Naive thymus-derived CD8-positive, alpha-beta T cell (primary cell): Measurements from ENCODE around the gene JPH2. TPM values are rescaled to one million over a fixed set of nuclear protein-coding genes. Genes with fewer than 3 reads are reported as not detected.

Experiments used
- ATAC-seq, 2 donors: fragments of 150-1000 bp; cut with Tn5 transposase in 1 of 2; sonication (Bioruptor Pico), chemical (Tn5 transposase) in 1 of 2; 1 replicate in 1 of 2; 2 replicates in 1 of 2; pipeline ENCODE4 v1.10.0; 2021; ENCODE audit warnings: mild to moderate bottlenecking in 2 of 2, moderate library complexity in 2 of 2
- POLR2A ChIA-PET: fragments of 350-600 bp; sonication (Branson Sonifier 250); formaldehyde crosslinking; loops from one replicate; lab custom pipeline; 2021; ENCODE audit warnings: antibody characterized with exemption; lab: Charles Lee
- DNase-seq, 10 donors: peaks; one replicate each; pipeline versions ENCODE4 v3.0.0 to v3.0.0-alpha.2; 2020 to 2022
- H3K27ac Mint-ChIP-seq, 10 donors: one replicate each; pipeline ENCODE4 v1.8.0; 2020 to 2022; ENCODE audit warnings: mild to moderate bottlenecking in 10 of 10, mixed read lengths in 10 of 10, moderate library complexity in 4 of 10, inconsistent platforms in 1 of 10
- H3K27me3 Mint-ChIP-seq, 5 donors: one replicate each; pipeline ENCODE4 v1.8.0; 2021 to 2022; ENCODE audit warnings: mixed read lengths in 5 of 5
- H3K36me3 Mint-ChIP-seq, 3 donors: one replicate each; pipeline ENCODE4 v1.8.0; 2020 to 2022; ENCODE audit warnings: mixed read lengths in 3 of 3, mild to moderate bottlenecking in 2 of 3, inconsistent platforms in 1 of 3
- H3K4me1 Mint-ChIP-seq, 4 donors: one replicate each; pipeline ENCODE4 v1.8.0; 2021 to 2022; ENCODE audit warnings: mixed read lengths in 4 of 4
- H3K4me3 Mint-ChIP-seq, 10 donors: one replicate each; pipeline ENCODE4 v1.8.0; 2020 to 2022; ENCODE audit warnings: mild to moderate bottlenecking in 10 of 10, mixed read lengths in 10 of 10, moderate library complexity in 6 of 10, inconsistent platforms in 1 of 10
- H3K9me3 Mint-ChIP-seq, 9 donors: one replicate each; pipeline ENCODE4 v1.8.0; 2020 to 2022; ENCODE audit warnings: mixed read lengths in 9 of 9, mild to moderate bottlenecking in 3 of 9, inconsistent platforms in 1 of 9, moderate library complexity in 1 of 9
- polyA plus RNA-seq, 3 donors: library from polyadenylated mRNA; unstranded; fragments of 300-500 nt; fragmentation: Illumina TruSeq; gene quantifications; one replicate each; pipeline ENCODE4 v1.2.3, GENCODE V29; 2021
- total RNA-seq, 8 experiments: library from RNA in 2 of 8; stranded (reverse) in 2 of 8; gene quantifications; one replicate each; pipeline ENCODE4 v1.2.3 and lab custom pipeline; 2021 to 2026

Gene JPH2
- total and polyA plus RNA-seq, 5 experiments from 2014 or later = not detected

- Mint-ChIP-seq H3K27ac (no peak overlapping the region), H3K27me3 (peaks cover 5 to 24% (median 14%) of the 10 kb centered on the region in 5 donors)
Observed at GRCh38 chr20:44126445-44126844, 60.5 kb downstream of the JPH2 start.

GRCh38 chr20:44125332-44126127 lies 61.5 kb downstream of the JPH2 start:
- Mint-ChIP-seq H3K4me3 (no peak overlapping the region), H3K4me1 (peaks cover 0 to 1% (median 0%) of the 10 kb centered on the region in 4 donors), H3K36me3 (no peaks in the 10 kb centered on the region), H3K27me3 (peaks cover 5 to 24% (median 18%) of the 10 kb centered on the region in 5 donors), H3K27ac (peak overlapping the region in 1 of 10 donors; percentile 24), H3K9me3 (no peaks in the 10 kb centered on the region)
- POLR2A ChIA-PET = no interaction called here
- DNase-seq = peak in 1 of 10 donors; percentile 14
- ATAC-seq = no peak

More at GRCh38 chr20:44126445-44126844, 60.5 kb downstream of the JPH2 start:
- POLR2A ChIA-PET = no interaction called here
- no peaks in the 10 kb centered on the region for H3K9me3 Mint-ChIP-seq
- H3K36me3 Mint-ChIP-seq = no peaks in the 10 kb centered on the region
- no peak overlapping the region for H3K4me3 Mint-ChIP-seq
- ATAC-seq (no peak), DNase-seq (no peak)
- H3K4me1 Mint-ChIP-seq = peaks cover 0 to 1% (median 0%) of the 10 kb centered on the region in 4 donors

- H3K4me1 Mint-ChIP-seq = peaks cover 0 to 1% (median 0%) of the 10 kb centered on the region in 4 donors
- H3K36me3 Mint-ChIP-seq = no peaks in the 10 kb centered on the region
- H3K4me3 Mint-ChIP-seq = no peak overlapping the region
- no peak for ATAC-seq
- H3K9me3 Mint-ChIP-seq = no peaks in the 10 kb centered on the region
- DNase-seq = no peak
- POLR2A ChIA-PET = no interaction called here
- peaks cover 7 to 24% (median 20%) of the 10 kb centered on the region in 5 donors for H3K27me3 Mint-ChIP-seq
- H3K27ac Mint-ChIP-seq = no peak overlapping the region
Observed at GRCh38 chr20:44123874-44124535, 63.0 kb downstream of the JPH2 start.

GRCh38 chr20:44123251-44123650 lies 63.7 kb downstream of the JPH2 start:
- ATAC-seq (no peak), DNase-seq (no peak)
- Mint-ChIP-seq H3K4me3 (no peak overlapping the region), H3K9me3 (no peaks in the 10 kb centered on the region), H3K4me1 (peaks cover 0 to 1% (median 0%) of the 10 kb centered on the region in 4 donors), H3K27me3 (peaks cover 7 to 29% (median 20%) of the 10 kb centered on the region in 5 donors), H3K36me3 (no peaks in the 10 kb centered on the region), H3K27ac (no peak overlapping the region)
- POLR2A ChIA-PET = no interaction called here

GRCh38 chr20:44120676-44121425 lies 66.1 kb downstream of the JPH2 start:
- H3K27me3 Mint-ChIP-seq = peaks cover 16 to 50% (median 35%) of the 10 kb centered on the region in 5 donors
- peaks cover 5 to 6% (median 5%) of the 10 kb centered on the region in 4 donors for H3K4me1 Mint-ChIP-seq
- POLR2A ChIA-PET = no interaction called here
- ATAC-seq (no peak), DNase-seq (no peak)
- H3K27ac Mint-ChIP-seq = no peak overlapping the region
- no peaks in the 10 kb centered on the region for H3K9me3 Mint-ChIP-seq
- no peak overlapping the region for H3K4me3 Mint-ChIP-seq
- H3K36me3 Mint-ChIP-seq = no peaks in the 10 kb centered on the region

- peak overlapping the region in 1 of 10 donors; percentile 63 for H3K27ac Mint-ChIP-seq
- H3K9me3 Mint-ChIP-seq = peaks cover 0 to 3% (median 0%) of the 10 kb centered on the region in 9 donors
- peaks cover 5 to 6% (median 5%) of the 10 kb centered on the region in 4 donors for H3K4me1 Mint-ChIP-seq
- peaks cover 23 to 62% (median 43%) of the 10 kb centered on the region in 5 donors for H3K27me3 Mint-ChIP-seq
- DNase-seq = no peak
- no peak for ATAC-seq
- POLR2A ChIA-PET = no interaction called here
- H3K36me3 Mint-ChIP-seq = no peaks in the 10 kb centered on the region
- H3K4me3 Mint-ChIP-seq = no peak overlapping the region
Observed at GRCh38 chr20:44118185-44119033, 68.6 kb downstream of the JPH2 start.

GRCh38 chr20:44117296-44118184 lies 69.4 kb downstream of the JPH2 start:
- no peak overlapping the region for H3K4me3 Mint-ChIP-seq
- no peak for ATAC-seq
- POLR2A ChIA-PET = interaction anchor here (0.6 to 1.3 kb wide), 2 partner anchors 47 to 72 kb away, joined by 3 to 6 read pairs; no protein-coding TSS in a partner anchor
- no peak for DNase-seq
- H3K9me3 Mint-ChIP-seq = peaks cover 0 to 3% (median 0%) of the 10 kb centered on the region in 9 donors
- H3K36me3 Mint-ChIP-seq = no peaks in the 10 kb centered on the region
- peak overlapping the region in 1 of 10 donors; percentile 63 for H3K27ac Mint-ChIP-seq
- peaks cover 5 to 6% (median 5%) of the 10 kb centered on the region in 4 donors for H3K4me1 Mint-ChIP-seq
- peaks cover 23 to 55% (median 38%) of the 10 kb centered on the region in 5 donors for H3K27me3 Mint-ChIP-seq

GRCh38 chr20:44115762-44116644 lies 71.0 kb downstream of the JPH2 start:
- POLR2A ChIA-PET = interaction anchor here (1.3 kb wide), 1 partner anchor 74 kb away, joined by 6 read pairs; no protein-coding TSS in a partner anchor
- ATAC-seq (peak in 1 of 2 donors; percentile 17), DNase-seq (no peak)
- no peak overlapping the region for H3K27ac Mint-ChIP-seq
- no peak overlapping the region for H3K4me3 Mint-ChIP-seq
- peaks cover 3 to 6% (median 5%) of the 10 kb centered on the region in 4 donors for H3K4me1 Mint-ChIP-seq
- H3K27me3 Mint-ChIP-seq = peaks cover 22 to 54% (median 39%) of the 10 kb centered on the region in 5 donors
- peaks cover 0 to 3% (median 0%) of the 10 kb centered on the region in 9 donors for H3K9me3 Mint-ChIP-seq
- no peaks in the 10 kb centered on the region for H3K36me3 Mint-ChIP-seq

- Mint-ChIP-seq H3K36me3 (no peaks in the 10 kb centered on the region), H3K9me3 (peaks cover 0 to 3% (median 0%) of the 10 kb centered on the region in 9 donors), H3K4me3 (no peak overlapping the region), H3K4me1 (peaks cover 3 to 6% (median 5%) of the 10 kb centered on the region in 4 donors), H3K27ac (no peak overlapping the region), H3K27me3 (peaks cover 22 to 62% (median 39%) of the 10 kb centered on the region in 5 donors)
- POLR2A ChIA-PET = no interaction called here
- DNase-seq (no peak), ATAC-seq (no peak)
Observed at GRCh38 chr20:44115181-44115580, 71.8 kb downstream of the JPH2 start.
